Panc1 (cell line): ENCODE measurements around the gene NCOA5.

Source experiments
- CTCF ChIP-seq: fragments of 450-650 bp; IDR thresholded peaks from 2 replicates; pipeline ENCODE4 v1.5.1; 2017; ENCODE audit warnings: mild to moderate bottlenecking
- POLR2AphosphoS5 ChIP-seq: IDR thresholded peaks from 2 replicates; pipeline ENCODE4 v1.6.1; 2012; ENCODE audit warnings: mild to moderate bottlenecking, low read depth, low read length, moderate library complexity
- REST ChIP-seq, 2 experiments: IDR thresholded peaks; 2 replicates each; pipeline ENCODE4 v1.6.1; 2011 to 2012; ENCODE audit warnings: low read depth in 2 of 2, control low read depth in 1 of 2, low read length in 1 of 2, mild to moderate bottlenecking in 1 of 2, moderate library complexity in 1 of 2; ENCODE audit not compliant: insufficient read depth in 1 of 2
- SIN3A ChIP-seq: IDR thresholded peaks from 2 replicates; pipeline ENCODE4 v1.6.1; 2012; ENCODE audit warnings: low read depth, mild to moderate bottlenecking, low read length, moderate library complexity, borderline replicate concordance; ENCODE audit not compliant: insufficient read depth

GRCh38 chr20:46087161-46087560, 2.6 kb downstream of the NCOA5 start:
- TF ChIP-seq REST (IDR thresholded peaks at IDR 0.05; ENCODE audit: insufficient read depth in 1 of 2, low read depth in 2 of 2, low read length in 1 of 2) (no peak), POLR2AphosphoS5 (no peak), CTCF (peak; percentile 68), SIN3A (no peak)
